OCI-M1 (cell line): ENCODE data around the gene LHPP.
"Not testable (repeated sequence)": the region's sequence is repeated elsewhere in the genome, so short reads cannot be mapped to it uniquely, and the experiment has no call there.

Experiments used
- DNase-seq: peaks from one replicate; lab custom pipeline; 2025; lab: John Stamatoyannopoulos, UW

The LHPP gene

DNA sequence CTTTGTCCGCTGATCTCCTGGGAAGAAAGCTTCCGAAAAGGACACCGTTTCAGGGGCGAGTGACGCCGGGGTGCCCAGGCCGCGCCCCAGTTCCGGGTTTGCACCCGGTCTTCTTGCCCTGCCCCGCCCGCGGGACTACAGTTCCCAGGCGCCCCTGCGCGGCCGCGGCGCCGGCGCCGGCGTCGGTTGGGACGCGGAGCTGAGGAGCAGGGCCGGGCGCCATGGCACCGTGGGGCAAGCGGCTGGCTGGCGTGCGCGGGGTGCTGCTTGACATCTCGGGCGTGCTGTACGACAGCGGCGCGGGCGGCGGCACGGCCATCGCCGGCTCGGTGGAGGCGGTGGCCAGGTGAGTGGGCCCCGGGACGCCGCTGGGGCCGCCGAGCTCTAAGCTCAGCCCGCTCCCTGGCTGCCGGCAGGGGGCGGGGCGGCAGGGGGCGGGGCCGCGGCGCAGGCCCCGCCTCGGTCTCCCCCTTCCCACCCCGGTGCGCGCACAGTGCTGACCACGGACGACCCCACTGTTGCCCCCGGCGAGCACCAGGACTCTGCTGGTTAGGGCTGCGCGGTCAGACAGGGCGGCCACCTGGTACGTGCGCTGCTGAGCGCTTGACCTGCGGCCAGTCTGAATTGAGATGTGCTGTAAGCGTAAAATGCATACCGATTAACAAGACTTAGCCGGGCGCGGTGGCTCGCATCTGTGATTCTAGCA lies at the start of gene LHPP:
Gene LHPP, plus strand, starts transcription at position 182 of the 706 bp plus-strand sequence. Its CDS starts 40 bp downstream, at position 222.
- peak; percentile 92 for DNase-seq

DNA sequence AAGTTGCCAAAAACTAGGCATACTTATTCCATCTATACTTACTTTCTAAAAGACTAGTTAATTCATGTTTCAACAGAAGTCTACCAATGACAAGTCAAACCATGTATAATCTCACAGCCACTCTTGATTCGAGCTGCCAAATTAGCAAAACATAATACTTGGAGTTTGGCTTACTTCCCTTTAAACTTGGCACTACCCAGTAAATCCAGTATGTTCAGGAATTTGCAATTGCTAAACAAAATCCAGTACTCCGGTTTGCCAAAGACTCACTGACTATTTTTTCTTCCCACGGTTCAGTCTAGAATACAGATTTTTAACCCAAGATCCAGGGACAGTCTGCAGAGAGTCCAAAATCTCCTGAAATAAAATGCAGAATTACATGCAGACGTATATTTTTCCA lies 47.5 kb upstream of the LHPP start:
- no peak for DNase-seq

DNA sequence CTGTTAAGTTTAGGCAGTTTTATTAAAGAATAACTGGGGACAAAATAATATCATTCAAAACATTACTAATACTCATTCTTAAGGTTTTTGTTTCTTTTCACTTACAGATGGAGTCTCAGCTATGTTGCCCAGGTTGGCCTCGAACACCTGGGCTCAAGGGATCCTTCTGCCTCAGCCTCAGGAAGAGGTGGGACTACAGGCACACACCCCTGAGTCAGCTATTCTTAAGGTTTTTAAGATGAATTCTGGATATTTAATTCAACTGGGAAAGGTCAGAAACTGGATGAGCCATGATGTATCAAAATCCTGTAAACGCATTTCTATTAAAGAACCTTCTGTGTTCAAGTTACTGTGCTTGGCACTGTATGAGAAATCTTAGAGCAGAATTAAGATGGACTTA lies 46.4 kb upstream of the LHPP start:
- no peak for DNase-seq

DNA sequence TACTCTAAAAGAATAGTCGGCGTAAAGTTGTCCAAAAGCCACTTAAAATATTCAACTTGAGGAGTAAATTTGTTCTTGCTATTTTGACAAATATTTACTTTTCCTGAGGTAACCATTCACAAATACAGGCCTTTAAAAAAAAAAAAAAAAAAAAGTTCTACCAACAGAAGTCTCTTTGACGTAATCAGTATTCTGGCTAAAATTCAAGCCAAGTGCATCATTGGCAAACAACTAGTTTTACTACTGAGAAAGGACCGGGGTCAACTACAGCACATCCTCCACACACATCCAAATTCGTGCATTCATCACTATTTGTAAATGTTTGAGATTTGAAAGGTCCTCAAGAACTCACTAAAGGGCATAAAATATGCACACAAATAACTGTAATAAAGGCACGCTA lies 44.9 kb upstream of the LHPP start:
- no peak for DNase-seq

- peak; percentile 74 for DNase-seq
These were observed 43.5 kb upstream of the LHPP start for GRCh38 chr10:124417895-124418725.

- DNase-seq: peak; percentile 99
These were observed 42.7 kb upstream of the LHPP start, which contains the start of gene OAT for GRCh38 chr10:124418726-124419501. OAT (minus strand) TSS chr10:124418923; CDS start chr10:124412171, 6,752 bp downstream.

- no peak for DNase-seq
These were observed 42.0 kb upstream of the LHPP start for GRCh38 chr10:124419635-124420034.

GRCh38 chr10:124420254-124420653 lies 41.4 kb upstream of the LHPP start:
- peak; percentile 78 for DNase-seq

DNA sequence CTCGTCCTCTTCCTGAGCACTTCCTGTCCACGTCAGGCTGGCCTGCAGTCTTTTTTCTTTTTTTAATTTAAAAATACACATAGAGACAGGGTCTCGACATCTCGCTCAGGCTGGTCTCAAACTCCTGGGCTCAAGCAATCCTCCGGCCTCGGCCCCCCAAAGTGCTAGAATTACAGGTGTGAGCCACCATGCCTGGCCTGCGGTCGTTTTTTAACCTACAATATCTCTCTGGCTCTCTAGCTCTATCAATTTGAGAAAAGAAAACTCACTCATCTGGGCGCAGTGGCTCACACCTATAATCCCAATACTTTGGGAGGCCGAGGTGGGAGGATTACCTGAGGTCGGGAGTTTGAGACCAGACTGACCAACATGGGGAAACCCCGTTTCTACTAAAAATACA lies 38.9 kb upstream of the LHPP start:
- no peak for DNase-seq

DNA sequence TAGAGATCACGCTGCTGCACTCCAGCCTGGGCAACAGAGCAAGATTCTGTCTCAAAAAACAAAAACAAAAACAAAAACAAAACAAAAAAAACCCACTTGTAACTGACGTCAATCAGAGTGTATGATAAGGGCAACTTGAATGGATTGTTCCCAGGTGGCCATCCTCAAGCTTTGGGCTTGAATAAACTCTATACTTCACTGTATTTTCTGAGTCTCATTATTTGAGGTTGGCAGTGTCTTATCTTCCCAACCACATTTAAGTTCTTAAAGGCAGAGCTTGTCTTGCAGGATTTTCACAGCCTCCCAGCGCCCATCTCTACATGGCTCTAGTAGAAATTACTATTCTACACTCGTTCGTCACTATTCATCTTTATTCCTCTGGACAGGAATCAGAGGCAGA lies 37.8 kb upstream of the LHPP start:
- peak; percentile 88 for DNase-seq

DNA sequence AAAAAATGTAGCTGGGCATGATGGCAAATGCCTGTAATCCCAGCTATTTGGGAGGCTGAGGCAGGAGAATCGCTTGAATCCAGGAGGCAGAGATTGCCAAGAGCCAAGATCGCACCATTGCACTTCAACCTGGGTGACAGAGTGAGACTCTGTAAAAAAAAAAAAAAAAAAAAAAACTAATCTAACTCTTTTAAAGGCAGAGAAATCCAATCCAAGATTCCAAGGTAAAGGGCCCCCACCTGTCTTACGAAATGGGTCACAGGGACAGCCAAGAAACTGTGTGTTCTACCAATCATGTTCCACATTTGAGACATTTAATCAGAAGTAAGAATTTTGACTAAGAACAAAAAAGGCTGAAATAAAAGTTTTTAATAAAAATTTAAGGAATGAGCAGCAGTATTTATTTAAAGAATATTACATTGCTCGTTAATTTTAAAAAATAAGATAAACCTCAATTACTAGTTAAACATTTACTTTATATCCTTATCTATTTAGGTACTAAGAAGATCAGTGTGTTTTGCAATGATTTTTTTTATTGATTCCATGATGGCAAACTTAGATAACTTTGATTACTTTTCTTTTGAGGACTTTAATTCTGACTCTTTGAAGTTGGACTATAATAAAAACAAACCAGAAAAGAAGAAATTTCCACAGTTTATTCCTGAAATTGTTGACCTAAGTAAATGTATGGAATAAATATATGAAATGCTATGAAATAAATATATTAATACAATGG lies 36.2 kb upstream of the LHPP start:
- DNase-seq: no peak

- no peak for DNase-seq
These were observed 33.3 kb upstream of the LHPP start for GRCh38 chr10:124428207-124428777.

DNA sequence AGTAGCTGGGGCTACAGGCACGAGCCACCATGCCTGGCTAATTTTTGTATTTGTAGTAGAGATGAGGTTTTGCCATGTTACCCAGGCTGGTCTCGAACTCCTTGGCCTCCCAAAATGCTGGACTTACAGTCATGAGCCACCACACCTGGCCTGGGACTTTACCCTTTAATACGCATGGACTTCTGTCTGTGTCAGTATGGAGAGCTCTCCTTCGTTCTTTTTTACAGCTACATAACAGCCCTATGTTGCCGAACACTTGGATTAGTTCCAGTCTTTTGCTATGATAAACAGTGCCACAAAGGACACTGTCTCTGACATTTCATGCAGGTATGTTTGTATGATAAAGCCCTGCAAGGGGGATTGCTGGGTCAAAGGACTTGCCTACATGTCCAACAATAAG lies 32.0 kb upstream of the LHPP start:
- no peak for DNase-seq

GRCh38 chr10:124430077-124430476 lies 31.5 kb upstream of the LHPP start:
- no peak for DNase-seq

DNA sequence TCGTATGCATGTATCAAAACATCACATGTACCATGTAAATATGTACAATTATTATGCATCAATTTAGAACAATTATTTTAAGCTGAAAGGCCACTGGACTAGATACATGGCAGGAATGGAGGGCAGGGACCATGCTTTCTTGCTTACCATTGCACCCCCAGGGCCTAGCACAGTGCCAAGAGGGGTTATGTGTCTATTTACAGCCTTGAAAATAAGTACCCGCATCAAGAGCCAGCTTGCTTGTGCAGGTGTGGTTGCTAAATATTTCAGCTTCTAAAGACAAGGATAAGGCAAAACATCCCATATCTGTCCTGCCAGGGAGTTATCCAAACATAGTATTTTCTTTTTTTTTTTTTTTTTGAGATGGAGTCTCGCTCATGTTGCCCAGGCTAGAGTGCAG lies 28.2 kb upstream of the LHPP start:
- DNase-seq: no peak

DNA sequence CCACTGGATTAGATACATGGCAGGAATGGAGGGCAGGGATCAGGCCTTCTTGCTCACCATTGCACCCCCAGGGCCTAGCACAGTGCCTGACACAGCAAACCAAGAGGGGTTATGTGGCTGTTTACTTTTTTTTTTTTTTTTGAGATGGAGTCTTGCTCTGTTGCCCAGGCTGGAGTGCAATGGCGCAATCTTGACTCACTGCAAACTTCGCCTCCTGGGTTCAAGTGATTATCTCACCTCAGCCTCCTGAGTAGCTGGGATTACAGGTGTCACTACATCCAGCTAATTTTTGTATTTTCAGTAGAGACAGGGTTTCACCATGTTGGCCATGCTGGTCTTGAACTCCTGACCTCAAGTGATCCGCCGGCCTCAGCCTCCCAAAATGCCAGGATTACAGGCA lies 25.9 kb upstream of the LHPP start:
- not testable (repeated sequence) for DNase-seq

DNA sequence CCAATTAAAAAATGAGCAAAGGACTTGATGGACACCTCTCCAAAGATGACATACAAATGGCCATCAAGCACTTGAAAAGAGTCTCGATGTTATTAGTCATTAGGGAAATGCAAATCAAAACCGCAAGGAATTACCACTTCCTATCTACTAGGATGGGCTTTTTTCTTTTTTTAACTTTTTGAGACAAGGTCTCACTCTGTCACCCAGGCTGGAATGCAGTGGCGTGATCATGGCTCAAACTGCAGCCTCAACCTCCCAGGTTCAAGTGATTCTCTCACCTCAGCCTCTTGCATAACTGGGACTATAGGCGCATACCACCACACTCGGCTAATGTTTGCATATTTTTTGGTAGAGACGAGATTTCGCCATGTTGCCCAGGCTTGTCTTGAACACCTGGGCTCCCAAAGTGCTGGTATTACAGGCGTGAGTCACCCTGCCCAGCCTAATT lies 25.4 kb upstream of the LHPP start:
- no peak for DNase-seq

DNA sequence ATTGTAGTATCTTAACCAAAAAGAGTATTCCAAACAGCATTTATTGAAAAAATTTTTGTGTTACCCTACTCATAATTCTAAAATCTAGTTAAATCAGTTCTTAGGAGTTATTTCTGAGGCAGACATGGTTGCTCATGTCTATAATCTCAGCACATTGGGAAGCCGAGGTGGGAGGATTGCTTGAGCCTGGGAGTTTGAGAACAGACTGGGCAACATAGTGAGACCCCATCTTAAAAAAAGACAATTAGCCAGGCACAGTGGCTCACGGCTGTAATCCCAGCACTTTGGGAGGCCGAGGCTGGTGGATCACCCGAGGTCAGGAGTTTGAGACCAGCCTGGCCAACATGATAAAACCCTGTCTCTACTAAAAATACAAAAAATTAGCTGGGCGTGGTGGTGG lies 19.9 kb upstream of the LHPP start:
- not testable (repeated sequence) for DNase-seq

DNA sequence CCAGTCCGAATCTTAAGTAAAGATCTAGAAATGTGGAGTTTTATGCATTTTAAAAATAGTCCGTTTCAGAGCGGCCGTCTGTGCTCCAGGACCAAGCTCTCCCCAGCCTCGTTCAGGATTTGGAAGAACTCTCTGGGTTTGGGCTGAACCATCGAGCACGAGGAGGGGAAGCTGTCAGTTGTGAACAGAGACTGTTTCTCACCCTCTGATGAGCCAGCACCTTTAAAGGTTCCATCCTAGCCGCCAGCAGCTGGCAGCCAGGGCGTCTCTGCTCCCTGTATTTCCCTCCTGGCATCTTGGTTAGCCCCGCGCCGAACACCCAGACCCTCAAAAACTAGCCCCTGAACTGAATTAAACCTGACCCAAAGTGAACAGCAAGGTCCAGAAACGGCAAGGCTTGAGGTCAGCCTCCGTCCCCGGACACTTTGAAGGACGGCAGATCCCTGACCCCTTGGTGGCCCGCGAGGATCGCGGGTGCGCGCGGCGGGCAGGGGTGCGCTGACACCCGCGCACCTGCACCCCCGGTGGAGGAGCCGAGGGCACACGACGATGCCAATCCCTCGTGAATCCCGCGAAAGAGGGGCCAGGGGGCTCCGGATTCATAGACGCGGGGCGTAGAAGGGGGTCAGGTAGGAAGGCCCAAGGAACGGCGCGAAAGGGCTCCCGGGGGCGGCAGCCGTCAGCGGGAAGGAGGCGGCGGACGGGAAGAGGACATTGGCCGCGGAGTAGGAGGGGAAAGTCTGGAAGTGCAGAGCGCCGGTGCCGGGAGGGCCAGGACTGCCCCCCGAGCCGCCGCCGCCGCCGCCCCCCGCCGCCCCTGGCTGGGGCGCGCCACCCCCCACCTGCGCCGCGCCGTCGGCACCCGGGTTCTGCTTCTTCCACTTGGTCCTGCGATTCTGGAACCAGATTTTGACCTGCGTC lies 14.5 kb upstream of the LHPP start:
- no peak for DNase-seq

- DNase-seq: no peak
These were observed 13.7 kb upstream of the LHPP start for GRCh38 chr10:124447751-124448466.
